ENCODE measurements around the gene MTSS2.
A peak's percentile ranks its signal among the peaks of the same experiment; 100 is the strongest.

MTSS2 gene

GRCh38 chr16:70685938-70686375 lies at the start of gene MTSS2:
Gene MTSS2 (minus strand): TSS chr16:70686053. CDS start chr16:70685791, 262 bp downstream.
- H3K27ac ChIP-seq = peak within 1 kb of the TSS; percentile 39
- no peak for DNase-seq (ENCODE audit: low read depth, low spot score)

- no peak for DNase-seq (ENCODE audit: low read depth, low spot score)
- H3K27ac ChIP-seq = no peak overlapping the region
Measured at GRCh38 chr16:70735141-70735979, 49.5 kb upstream of the MTSS2 start.

GRCh38 chr16:70734522-70735095 lies 48.8 kb upstream of the MTSS2 start:
- H3K27ac ChIP-seq = no peak overlapping the region
- DNase-seq (ENCODE audit: low read depth, low spot score) = no peak

- no peak overlapping the region for H3K27ac ChIP-seq
- no peak for DNase-seq (ENCODE audit: low read depth, low spot score)
Measured at GRCh38 chr16:70730944-70731343, 45.1 kb upstream of the MTSS2 start.

- H3K27ac ChIP-seq = no peak overlapping the region
Measured at GRCh38 chr16:70730031-70730430, 44.2 kb upstream of the MTSS2 start.

GRCh38 chr16:70729292-70729691 lies 43.4 kb upstream of the MTSS2 start:
- no peak overlapping the region for H3K27ac ChIP-seq
- no peak for DNase-seq (ENCODE audit: low read depth, low spot score)

More at GRCh38 chr16:70730031-70730430, 44.2 kb upstream of the MTSS2 start:
- DNase-seq (ENCODE audit: low read depth, low spot score) = no peak

- no peak overlapping the region for H3K27ac ChIP-seq
- DNase-seq (ENCODE audit: low read depth, low spot score) = no peak
Measured at GRCh38 chr16:70728150-70728549, 42.3 kb upstream of the MTSS2 start.

GRCh38 chr16:70726892-70727361 lies 41.1 kb upstream of the MTSS2 start:
- DNase-seq (ENCODE audit: low read depth, low spot score) = no peak
- H3K27ac ChIP-seq = no peak overlapping the region

GRCh38 chr16:70725912-70726828 lies 40.3 kb upstream of the MTSS2 start:
- no peak for DNase-seq (ENCODE audit: low read depth, low spot score)
- H3K27ac ChIP-seq = no peak overlapping the region

GRCh38 chr16:70725024-70725911 lies 39.4 kb upstream of the MTSS2 start:
- H3K27ac ChIP-seq = no peak overlapping the region
- no peak for DNase-seq (ENCODE audit: low read depth, low spot score)

GRCh38 chr16:70724146-70725023 lies 38.5 kb upstream of the MTSS2 start:
- DNase-seq (ENCODE audit: low read depth, low spot score) = no peak
- no peak overlapping the region for H3K27ac ChIP-seq

GRCh38 chr16:70723740-70724145 lies 37.9 kb upstream of the MTSS2 start:
- no peak for DNase-seq (ENCODE audit: low read depth, low spot score)
- H3K27ac ChIP-seq = no peak overlapping the region

- no peak for DNase-seq (ENCODE audit: low read depth, low spot score)
- H3K27ac ChIP-seq = no peak overlapping the region
Measured at GRCh38 chr16:70721202-70721963, 35.5 kb upstream of the MTSS2 start.

GRCh38 chr16:70720425-70721201 lies 34.8 kb upstream of the MTSS2 start:
- no peak overlapping the region for H3K27ac ChIP-seq
- no peak for DNase-seq (ENCODE audit: low read depth, low spot score)

GRCh38 chr16:70717065-70717464 lies 31.2 kb upstream of the MTSS2 start:
- no peak for DNase-seq (ENCODE audit: low read depth, low spot score)
- no peak overlapping the region for H3K27ac ChIP-seq

- DNase-seq (ENCODE audit: low read depth, low spot score) = no peak
- H3K27ac ChIP-seq = peak overlapping the region; percentile 80
Measured at GRCh38 chr16:70715860-70716357, 30.1 kb upstream of the MTSS2 start.
